Heart left ventricle (tissue), 16 donors: ENCODE measurements around the gene HDAC8. TPM values are rescaled to one million over a fixed set of nuclear protein-coding genes. Genes with fewer than 3 reads are reported as not detected.

Experiments used
- ATAC-seq, 4 donors: fragments of 200-7000 bp; cut with Tn5 transposase; one replicate each; pipeline ENCODE4 v1.9.1; 2020 to 2022; ENCODE audit warnings: moderate library complexity in 4 of 4, mild to moderate bottlenecking in 3 of 4, moderate number of reproducible peaks in 1 of 4
- DNase-seq, 5 donors: peaks; one replicate each; pipeline ENCODE4 v3.0.0-alpha.2; 2020
- H3K27ac ChIP-seq, 12 donors: fragments of 200-600 bp; sonication (generic) in 4 of 12; one replicate each; pipeline versions ENCODE4 v1.5.0 to v1.8.0; 2016 to 2022; ENCODE audit warnings: mild to moderate bottlenecking in 2 of 12
- H3K27me3 ChIP-seq, 9 donors: fragments of 200-600 bp; sonication (generic) in 2 of 9; one replicate each; pipeline versions ENCODE4 v1.5.1 to v1.8.0; 2016 to 2022; ENCODE audit warnings: mild to moderate bottlenecking in 3 of 9
- H3K36me3 ChIP-seq, 9 donors: fragments of 200-600 bp; sonication (generic) in 2 of 9; one replicate each; pipeline versions ENCODE4 v1.5.0 to v1.8.0; 2018 to 2022; ENCODE audit warnings: mild to moderate bottlenecking in 2 of 9
- H3K4me1 ChIP-seq, 12 donors: fragments of 200-600 bp; sonication (generic) in 4 of 12; one replicate each; pipeline versions ENCODE4 v1.5.0 to v1.8.0; 2016 to 2022; ENCODE audit warnings: mild to moderate bottlenecking in 3 of 12
- H3K4me3 ChIP-seq, 12 donors: fragments of 200-600 bp; sonication (generic) in 4 of 12; one replicate each; pipeline versions ENCODE4 v1.5.0 to v1.8.0; 2017 to 2022; ENCODE audit warnings: mild to moderate bottlenecking in 9 of 12, moderate library complexity in 4 of 12
- H3K9me3 ChIP-seq, 12 donors: fragments of 200-600 bp; sonication (generic) in 4 of 12; one replicate each; pipeline versions ENCODE4 v1.5.0 to v1.8.0; 2016 to 2022; ENCODE audit warnings: mild to moderate bottlenecking in 1 of 12
- CTCF ChIP-seq, 12 donors: fragments of 200-600 bp; sonication (generic) in 4 of 12; IDR thresholded peaks; one replicate each; pipeline versions ENCODE4 v1.5.0 to v1.8.0; 2018 to 2022; ENCODE audit warnings: antibody characterized with exemption in 12 of 12, mild to moderate bottlenecking in 5 of 12
- POLR2A ChIP-seq, 2 donors: fragments of 450-650 bp; IDR thresholded peaks; one replicate each; pipeline ENCODE4 v1.6.1; 2017; ENCODE audit warnings: antibody characterized with exemption in 2 of 2, mild to moderate bottlenecking in 2 of 2, moderate library complexity in 2 of 2
- WGBS, 4 donors: extraction: QIAGEN DNeasy Blood & Tissue Kit in 2 of 4; methylation state at CpG; one replicate each; pipeline versions ENCODE4 v1.1.5 to v1.1.7; 2013 to 2018; 5-methylcytosine and 5-hydroxymethylcytosine counted together
- intact Hi-C, 10 donors: fragments of 100-400 bp; cut with DNase I; formaldehyde crosslinking; loops; one replicate each; pipeline versions ENCODE4 v1.11.1 to v1.14.2; 2022
- polyA plus RNA-seq, 2 donors: library from polyadenylated mRNA; stranded (reverse); fragments of 200-250 nt; gene quantifications; one replicate each; pipeline ENCODE4 v1.2.3, GENCODE V29; 2013
- total RNA-seq, 9 donors: library from RNA; depleted of rRNA in 2 of 9; stranded (reverse); fragments of >200 nt in 2 of 9; fragmentation: NEBNext Ultra II Directional in 3 of 9; extraction: Animal tissue kit (Norgen Biotek cat#: 25700) in 3 of 9; gene quantifications; one replicate each; pipeline versions ENCODE4 v1.1.0 to v1.2.4, GENCODE V29; 2016 to 2023
- donor health status: ischemic (EF 13 %, LVEDD 7.1; RV severe dilation, severe dysfunction).
- donor health status: healthy with polysubstance abuse.
- donor health status: DM: no; HTN: yes; CAD: no.
- donor health status: DM: no; HTN: no; CAD: no.
- donor health status: ischemic (EF 25% LVEDD 6.9; RV normal size, moderate dysfunction).
- donor health status: ischemic (EF 25% LVEDD 5.7; RV mildly dilated, moderate dysfunction).
- donor health status: healthy.
- donor health status: DM: yes; HTN: yes; CAD: no.
- donor health status: ischemic (EF 35%, LVEDD 5.7; RV mildly dilated, moderate dysfunction).
- donor health status: nonischemic (EF 11% LVEDD 7.7; RV severe dilation, severe dysfunction).
- donor health status: DM: yes; HTN: yes; CAD: no.
- donor health status: PGD.
- donor health status: ischemic (EF 29% LVEDD 5.4; RV normal size, mild dysfunction).
- donor health status: nonischemic (EF 23%, LVEDD 6.1; RV moderate dilation, normal function).

The HDAC8 gene
- total and polyA plus RNA-seq, 11 donors, result 16.1 to 28.1 (median 18.6) TPM

- no peaks in the 10 kb centered on the region for H3K27me3 ChIP-seq
- H3K4me3 ChIP-seq, result no peak overlapping the region
- intact Hi-C loops, result loop anchor here in 8 of 10 donors (10.0 kb wide), 4 partner anchors 241 to 541 kb away; partner anchors contain the start of genes CITED1 (in 5 of the 8) and RPS4X (in 2 of the 8)
- H3K9me3 ChIP-seq, result no peaks in the 10 kb centered on the region
- ATAC-seq, result no peak
- DNase-seq, result no peak
- peaks cover 0 to 3% (median 0%) of the 10 kb centered on the region in 12 donors for H3K4me1 ChIP-seq
- no peak overlapping the region for H3K27ac ChIP-seq
- H3K36me3 ChIP-seq, result peaks cover 0 to 3% (median 0%) of the 10 kb centered on the region in 9 donors
- peak in 2 of 12 donors; percentile 6 to 26 for TF ChIP-seq CTCF (IDR thresholded peaks at IDR 0.05)
- no peak for TF ChIP-seq POLR2A (IDR thresholded peaks at IDR 0.05)
Observed at GRCh38 chrX:72545990-72546389, 26.7 kb downstream of the HDAC8 start.

- no peak for DNase-seq
- ATAC-seq, result peak in 3 of 4 donors; percentile 33 to 59 (median 53)
- 2 to 20% (median 11%) methylated on average over 5 of the region's 5 CpGs for WGBS, 4 donors
- intact Hi-C loops, result loop anchor here in 9 of 10 donors (2.0 to 10.0 kb wide), 7 partner anchors 158 to 536 kb away; partner anchors contain the start of genes CITED1 (in 5 of the 9) and RPS4X (in 2 of the 9)
- Histone ChIP-seq H3K27me3 (peaks cover 0 to 4% (median 0%) of the 10 kb centered on the region in 9 donors), H3K27ac (peak overlapping the region in 4 of 12 donors; percentile 9 to 35 (median 30)), H3K4me3 (peak overlapping the region in 1 of 12 donors; percentile 1), H3K36me3 (peaks cover 0 to 3% (median 0%) of the 10 kb centered on the region in 9 donors), H3K4me1 (peaks cover 0 to 13% (median 0%) of the 10 kb centered on the region in 12 donors), H3K9me3 (no peaks in the 10 kb centered on the region)
- TF ChIP-seq POLR2A (IDR thresholded peaks at IDR 0.05) (no peak), CTCF (IDR thresholded peaks at IDR 0.05) (peak in 9 of 12 donors; percentile 21 to 51 (median 37))
Observed at GRCh38 chrX:72540318-72540717, 32.3 kb downstream of the HDAC8 start.

GRCh38 chrX:72539822-72540221 is 32.8 kb downstream of the HDAC8 start:
- Histone ChIP-seq H3K4me1 (peaks cover 0 to 13% (median 0%) of the 10 kb centered on the region in 12 donors), H3K9me3 (no peaks in the 10 kb centered on the region), H3K4me3 (peak overlapping the region in 1 of 12 donors; percentile 1), H3K27me3 (peaks cover 0 to 4% (median 0%) of the 10 kb centered on the region in 9 donors), H3K27ac (peak overlapping the region in 4 of 12 donors; percentile 9 to 35 (median 30)), H3K36me3 (peaks cover 0 to 3% (median 0%) of the 10 kb centered on the region in 9 donors)
- intact Hi-C loops, result loop anchor here (2.0 to 10.0 kb wide), 8 partner anchors 155 to 535 kb away; partner anchors contain the start of genes CITED1 (in 6 of the 10) and RPS4X (in 2 of the 10)
- TF ChIP-seq CTCF (IDR thresholded peaks at IDR 0.05), result no peak
- no peak for TF ChIP-seq POLR2A (IDR thresholded peaks at IDR 0.05)
- no peak for DNase-seq
- 56 to 71% (median 69%) methylated on average over 2 of the region's 2 CpGs for WGBS, 4 donors
- ATAC-seq, result peak in 1 of 4 donors; percentile 33

GRCh38 chrX:72536542-72536941 is 36.1 kb downstream of the HDAC8 start:
- 44 to 85% (median 66%) methylated on average over 1 of the region's 1 CpG for WGBS, 4 donors
- H3K27ac ChIP-seq, result peak overlapping the region in 9 of 12 donors; percentile 18 to 79 (median 57)
- ATAC-seq (peak; percentile 91 to 96 (median 94)), DNase-seq (peak in 2 of 5 donors; percentile 9 to 18)
- intact Hi-C loops, result loop anchor here in 2 of 10 donors (10.0 kb wide), 2 partner anchors 152 to 232 kb away; partner anchors contain the start of gene CITED1 (in 1 of the 2)
- H3K9me3 ChIP-seq, result no peaks in the 10 kb centered on the region
- TF ChIP-seq CTCF (IDR thresholded peaks at IDR 0.05), result no peak
- TF ChIP-seq POLR2A (IDR thresholded peaks at IDR 0.05), result no peak
- peaks cover 0 to 13% (median 0%) of the 10 kb centered on the region in 12 donors for H3K4me1 ChIP-seq
- H3K4me3 ChIP-seq, result no peak overlapping the region
- peaks cover 0 to 4% (median 0%) of the 10 kb centered on the region in 9 donors for H3K27me3 ChIP-seq
- H3K36me3 ChIP-seq, result no peaks in the 10 kb centered on the region
